Measurements from ENCODE around the gene CZIB. TPM values are rescaled to one million over a fixed set of nuclear protein-coding genes. Genes with fewer than 3 reads are reported as not detected.

Gene CZIB
- total RNA-seq, 1 experiment from 2014 or later: 57.8 TPM

GRCh38 chr1:53172426-53173128, 47.9 kb downstream of the CZIB start:
- peak; percentile 42 for DNase-seq (ENCODE audit: low read depth)
- in situ Hi-C loops (cut with HindIII; ENCODE audit: low pct_unique_long_range_greater_than_20kb, low sequenced_read_pairs): no loop called here

DNA sequence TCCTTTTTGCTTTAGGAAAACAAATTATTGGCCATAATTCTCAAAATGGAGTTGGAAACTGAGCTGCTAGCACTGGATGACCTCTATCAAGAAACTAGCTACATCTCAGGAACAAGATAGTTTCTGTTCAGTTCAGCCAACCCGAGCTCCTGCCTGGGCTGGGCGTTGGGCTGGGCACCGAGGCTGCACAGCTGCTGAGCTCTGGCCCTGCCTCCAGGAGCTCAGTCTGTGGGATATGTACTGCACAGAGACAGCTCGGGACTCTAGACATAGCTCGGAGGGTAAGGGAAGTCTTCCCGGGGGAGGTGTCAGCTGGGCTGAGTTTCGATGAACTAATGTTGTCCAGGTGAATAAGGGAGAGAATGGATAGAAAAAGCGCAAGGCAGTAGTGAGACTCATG, 53.5 kb downstream of the CZIB start:
- in situ Hi-C loops (cut with HindIII; ENCODE audit: low pct_unique_long_range_greater_than_20kb, low sequenced_read_pairs): no loop called here
- no peak for DNase-seq (ENCODE audit: low read depth)

DNA sequence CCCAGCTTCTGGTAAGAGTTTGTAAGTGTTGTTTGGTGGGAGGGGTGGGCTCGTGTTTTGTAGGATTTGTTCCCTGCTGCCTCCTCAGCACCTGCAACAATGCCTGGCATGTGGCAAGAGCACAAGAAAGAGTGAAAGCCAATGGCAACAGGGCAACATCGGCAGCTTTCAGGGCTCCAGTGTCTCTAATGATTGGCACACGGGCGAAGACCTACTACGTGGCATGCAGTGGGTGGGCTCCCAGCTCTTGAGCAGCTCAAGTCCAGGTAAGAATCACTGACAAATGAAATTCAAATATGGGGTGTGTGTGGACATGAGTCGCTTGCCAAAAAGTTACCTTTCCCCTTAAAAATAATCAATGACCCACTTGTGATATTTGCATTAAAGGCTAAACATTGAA, 54.1 kb downstream of the CZIB start:
- DNase-seq (ENCODE audit: low read depth): no peak
- in situ Hi-C loops (cut with HindIII; ENCODE audit: low pct_unique_long_range_greater_than_20kb, low sequenced_read_pairs): no loop called here

GRCh38 chr1:53165408-53165961, 54.9 kb downstream of the CZIB start:
- in situ Hi-C loops (cut with HindIII; ENCODE audit: low pct_unique_long_range_greater_than_20kb, low sequenced_read_pairs): no loop called here
- no peak for DNase-seq (ENCODE audit: low read depth)

Other genes starting within 250 kb of the CZIB start
- not detected in 2 replicates for gene PODN, start 158.4 kb downstream of the CZIB start, total RNA-seq (2014; rRNA removed; shearing (Covaris generic); ENCODE audit: low replicate concordance)
- gene SLC1A7, start 78.0 kb downstream of the CZIB start, total RNA-seq (2014; rRNA removed; shearing (Covaris generic); ENCODE audit: low replicate concordance): not detected in 2 replicates
- 10.9 and 12.6 TPM in 2 replicates for gene CPT2, start 23.8 kb downstream of the CZIB start, total RNA-seq (2014; rRNA removed; shearing (Covaris generic); ENCODE audit: low replicate concordance)
- 33.9 and 55.8 TPM in 2 replicates for gene MAGOH, start 17.9 kb upstream of the CZIB start, total RNA-seq (2014; rRNA removed; shearing (Covaris generic); ENCODE audit: low replicate concordance)
- gene LRP8, start 107.4 kb upstream of the CZIB start, total RNA-seq (2014; rRNA removed; shearing (Covaris generic); ENCODE audit: low replicate concordance): 23.9 and 43.5 TPM in 2 replicates
- gene DMRTB1, start 238.8 kb upstream of the CZIB start, total RNA-seq (2014; rRNA removed; shearing (Covaris generic); ENCODE audit: low replicate concordance): not detected in 2 replicates

Measured in Caki2 (cell line).